Cardiac muscle cell (in vitro differentiated cells and primary cell): ENCODE measurements around the gene FBXL17. TPM values are rescaled to one million over a fixed set of nuclear protein-coding genes. Genes with fewer than 3 reads are reported as not detected.

Experiments
- DNase-seq, 2 donors: peaks; one replicate each; pipeline versions ENCODE4 v3.0.0 to v3.0.0-alpha.2; 2010 to 2017; ENCODE audit warnings: low read depth in 1 of 2, low spot score in 1 of 2
- H3K27ac ChIP-seq: fragments of 200-600 bp; sonication (generic); 2 replicates; pipeline ENCODE4 v1.5.1; 2016
- H3K27me3 ChIP-seq: fragments of 200-600 bp; sonication (generic); 2 replicates; pipeline ENCODE4 v1.6.0; 2016; ENCODE audit warnings: control low read depth
- H3K36me3 ChIP-seq: fragments of 200-600 bp; sonication (generic); 2 replicates; pipeline ENCODE4 v1.5.1; 2016; ENCODE audit warnings: control low read depth
- H3K4me1 ChIP-seq: fragments of 200-600 bp; sonication (generic); 2 replicates; pipeline ENCODE4 v1.8.1; 2017; ENCODE audit warnings: low read depth, mild to moderate bottlenecking, mixed run types
- H3K4me3 ChIP-seq: fragments of 200-600 bp; sonication (generic); 2 replicates; pipeline ENCODE4 v1.5.1; 2016; ENCODE audit warnings: mild to moderate bottlenecking
- H3K9me3 ChIP-seq: fragments of 200-600 bp; sonication (generic); 2 replicates; pipeline ENCODE4 v1.5.1; 2017; ENCODE audit warnings: low read depth, mild to moderate bottlenecking, control low read depth
- polyA plus RNA-seq: library from polyadenylated mRNA; unstranded; fragments of >200 nt; fragmentation: Nextera tagmentation; extraction: Ambion mirVana; gene quantifications from 2 replicates; pipeline ENCODE4 v1.2.1, GENCODE V29; 2016
- total RNA-seq: library from RNA; depleted of rRNA; stranded (reverse); fragments of >200 nt; gene quantifications from 2 replicates; pipeline ENCODE4 v1.2.3, GENCODE V29; 2016
- TF ChIP-seq, protein P1 (sequence below): IDR thresholded peaks from 2 replicates; pipeline ENCODE4 v1.5.1; 2012; ENCODE audit warnings: low read depth, mild to moderate bottlenecking, low read length

FBXL17 gene
- total and polyA plus RNA-seq, 2 experiments from 2014 or later = 18.3 to 22.9 TPM

DNA sequence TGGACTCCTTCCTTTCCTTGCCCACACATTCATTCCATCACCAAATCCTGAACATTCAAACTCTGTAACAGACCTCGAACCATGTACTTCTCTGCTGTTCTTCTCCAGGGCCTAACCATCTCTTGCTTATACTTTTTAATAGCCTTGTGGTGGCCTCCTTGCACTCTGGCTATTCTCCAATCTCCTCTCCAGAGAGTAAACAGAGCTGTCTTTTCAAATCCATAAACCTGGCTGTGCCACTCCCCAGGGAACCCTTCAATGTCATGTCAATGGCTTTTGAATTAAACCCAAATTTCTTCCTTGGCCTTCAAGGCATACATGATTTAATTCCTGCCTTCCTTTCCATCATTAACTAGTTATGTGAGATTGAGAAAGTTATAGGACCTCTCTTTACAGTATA, 433.5 kb downstream of the FBXL17 start:
- no peak overlapping the region for H3K4me3 ChIP-seq

DNA sequence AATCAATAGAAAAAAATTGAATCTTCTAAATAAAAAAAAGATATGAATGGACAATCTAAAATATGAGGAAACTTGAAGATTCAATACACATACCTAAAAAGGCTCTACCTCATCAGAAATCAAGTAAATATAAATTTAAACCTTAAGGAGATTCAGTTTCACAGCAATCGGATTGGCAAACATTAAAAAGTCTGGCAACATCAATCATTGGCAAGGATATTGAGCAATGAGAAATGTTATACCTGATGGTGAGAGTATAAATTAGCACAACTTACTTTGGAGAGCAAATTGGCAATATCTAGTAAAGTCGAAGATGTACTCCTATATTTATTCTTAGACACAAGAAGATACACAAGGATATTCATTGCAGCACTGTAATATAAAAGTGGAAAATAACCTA, 436.8 kb downstream of the FBXL17 start:
- no peak overlapping the region for H3K4me3 ChIP-seq
- DNase-seq = no peak
- H3K4me1 ChIP-seq = no peaks in the 10 kb centered on the region
- TF ChIP-seq, protein P1, sequence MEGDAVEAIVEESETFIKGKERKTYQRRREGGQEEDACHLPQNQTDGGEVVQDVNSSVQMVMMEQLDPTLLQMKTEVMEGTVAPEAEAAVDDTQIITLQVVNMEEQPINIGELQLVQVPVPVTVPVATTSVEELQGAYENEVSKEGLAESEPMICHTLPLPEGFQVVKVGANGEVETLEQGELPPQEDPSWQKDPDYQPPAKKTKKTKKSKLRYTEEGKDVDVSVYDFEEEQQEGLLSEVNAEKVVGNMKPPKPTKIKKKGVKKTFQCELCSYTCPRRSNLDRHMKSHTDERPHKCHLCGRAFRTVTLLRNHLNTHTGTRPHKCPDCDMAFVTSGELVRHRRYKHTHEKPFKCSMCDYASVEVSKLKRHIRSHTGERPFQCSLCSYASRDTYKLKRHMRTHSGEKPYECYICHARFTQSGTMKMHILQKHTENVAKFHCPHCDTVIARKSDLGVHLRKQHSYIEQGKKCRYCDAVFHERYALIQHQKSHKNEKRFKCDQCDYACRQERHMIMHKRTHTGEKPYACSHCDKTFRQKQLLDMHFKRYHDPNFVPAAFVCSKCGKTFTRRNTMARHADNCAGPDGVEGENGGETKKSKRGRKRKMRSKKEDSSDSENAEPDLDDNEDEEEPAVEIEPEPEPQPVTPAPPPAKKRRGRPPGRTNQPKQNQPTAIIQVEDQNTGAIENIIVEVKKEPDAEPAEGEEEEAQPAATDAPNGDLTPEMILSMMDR = no peak
- no peak overlapping the region for H3K27ac ChIP-seq
- no peaks in the 10 kb centered on the region for H3K9me3 ChIP-seq
- H3K27me3 ChIP-seq = no peaks in the 10 kb centered on the region
- H3K36me3 ChIP-seq = no peaks in the 10 kb centered on the region

More for the DNA sequence above, 433.5 kb downstream of the FBXL17 start:
- TF ChIP-seq, protein P1 = no peak
- no peaks in the 10 kb centered on the region for H3K27me3 ChIP-seq
- no peak overlapping the region for H3K27ac ChIP-seq
- no peaks in the 10 kb centered on the region for H3K9me3 ChIP-seq
- H3K4me1 ChIP-seq = no peaks in the 10 kb centered on the region
- no peak for DNase-seq
- no peaks in the 10 kb centered on the region for H3K36me3 ChIP-seq

DNA sequence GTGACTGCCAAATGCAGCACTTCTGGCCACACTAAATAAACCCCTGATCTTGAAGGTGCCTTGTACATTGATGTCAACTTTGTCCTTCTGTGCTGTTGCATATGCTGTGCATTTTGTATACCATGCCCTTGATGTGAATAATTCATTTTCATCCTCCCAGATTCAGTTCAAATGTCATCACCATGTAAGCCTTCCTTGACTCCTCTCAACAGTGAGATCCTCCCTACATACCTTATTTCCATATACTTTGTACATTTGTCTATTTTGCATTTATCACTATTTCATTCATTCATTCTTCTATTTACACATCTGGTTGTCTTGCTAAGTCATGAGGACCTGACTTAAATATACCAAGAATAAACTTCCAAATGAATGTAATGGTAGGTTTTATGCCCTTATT, 438.0 kb downstream of the FBXL17 start:
- DNase-seq = no peak
- Histone ChIP-seq H3K27me3 (no peaks in the 10 kb centered on the region), H3K36me3 (no peaks in the 10 kb centered on the region), H3K9me3 (no peaks in the 10 kb centered on the region), H3K4me3 (no peak overlapping the region), H3K4me1 (no peaks in the 10 kb centered on the region), H3K27ac (no peak overlapping the region)
- TF ChIP-seq, protein P1 = no peak

GRCh38 chr5:107941036-107941435, 440.9 kb downstream of the FBXL17 start:
- Histone ChIP-seq H3K36me3 (no peaks in the 10 kb centered on the region), H3K4me1 (peaks cover 11% of the 10 kb centered on the region), H3K27me3 (no peaks in the 10 kb centered on the region), H3K9me3 (no peaks in the 10 kb centered on the region), H3K4me3 (no peak overlapping the region), H3K27ac (no peak overlapping the region)
- no peak for DNase-seq
- TF ChIP-seq, protein P1 = no peak

DNA sequence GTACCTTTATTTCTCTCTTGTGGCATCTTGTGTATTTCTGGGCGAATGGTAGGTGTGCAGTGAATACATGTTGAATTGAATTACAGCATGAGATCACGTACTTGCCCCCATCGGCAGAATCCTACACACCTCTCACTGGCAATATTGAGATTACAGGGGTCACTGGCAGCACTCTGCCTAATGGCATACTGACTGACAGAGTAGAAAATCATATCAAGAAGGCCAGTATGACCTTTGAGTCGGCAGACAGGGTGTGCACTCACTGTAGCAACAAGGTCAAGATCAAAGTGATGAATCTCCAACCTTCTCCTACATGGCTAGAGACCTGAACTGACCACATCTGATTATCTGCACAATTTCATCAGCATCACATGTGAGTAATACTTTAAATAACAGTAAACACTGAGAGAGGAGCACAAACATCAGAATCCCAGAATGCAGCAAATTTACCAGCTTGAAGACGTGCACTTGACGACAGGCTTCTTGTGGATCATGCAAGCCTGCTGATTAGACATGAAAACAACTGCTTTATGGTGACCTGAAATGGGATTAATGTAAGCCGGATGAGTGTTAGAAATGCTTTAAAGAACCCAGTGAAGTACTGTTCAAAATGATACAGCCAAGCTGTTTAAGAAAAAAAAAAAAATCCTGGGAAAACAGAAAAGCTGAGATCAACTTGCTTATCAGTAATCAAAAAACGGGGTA, 444.1 kb downstream of the FBXL17 start:
- Histone ChIP-seq H3K9me3 (no peaks in the 10 kb centered on the region), H3K4me3 (no peak overlapping the region), H3K27me3 (no peaks in the 10 kb centered on the region), H3K36me3 (no peaks in the 10 kb centered on the region), H3K27ac (no peak overlapping the region), H3K4me1 (peaks cover 11% of the 10 kb centered on the region)
- peak in 1 of 2 donors; percentile 5 for DNase-seq
- TF ChIP-seq, protein P1 = no peak
